Activated CD4-positive, CD25-positive, alpha-beta regulatory T cell (primary cell): ENCODE measurements around the gene DCST2.
A peak's percentile ranks its signal among the peaks of the same experiment; 100 is the strongest.

ENCODE experiments used
- DNase-seq, 4 experiments: peaks; one replicate each; lab custom pipeline; 2025; lab: John Stamatoyannopoulos, UW

The DCST2 gene

DNA sequence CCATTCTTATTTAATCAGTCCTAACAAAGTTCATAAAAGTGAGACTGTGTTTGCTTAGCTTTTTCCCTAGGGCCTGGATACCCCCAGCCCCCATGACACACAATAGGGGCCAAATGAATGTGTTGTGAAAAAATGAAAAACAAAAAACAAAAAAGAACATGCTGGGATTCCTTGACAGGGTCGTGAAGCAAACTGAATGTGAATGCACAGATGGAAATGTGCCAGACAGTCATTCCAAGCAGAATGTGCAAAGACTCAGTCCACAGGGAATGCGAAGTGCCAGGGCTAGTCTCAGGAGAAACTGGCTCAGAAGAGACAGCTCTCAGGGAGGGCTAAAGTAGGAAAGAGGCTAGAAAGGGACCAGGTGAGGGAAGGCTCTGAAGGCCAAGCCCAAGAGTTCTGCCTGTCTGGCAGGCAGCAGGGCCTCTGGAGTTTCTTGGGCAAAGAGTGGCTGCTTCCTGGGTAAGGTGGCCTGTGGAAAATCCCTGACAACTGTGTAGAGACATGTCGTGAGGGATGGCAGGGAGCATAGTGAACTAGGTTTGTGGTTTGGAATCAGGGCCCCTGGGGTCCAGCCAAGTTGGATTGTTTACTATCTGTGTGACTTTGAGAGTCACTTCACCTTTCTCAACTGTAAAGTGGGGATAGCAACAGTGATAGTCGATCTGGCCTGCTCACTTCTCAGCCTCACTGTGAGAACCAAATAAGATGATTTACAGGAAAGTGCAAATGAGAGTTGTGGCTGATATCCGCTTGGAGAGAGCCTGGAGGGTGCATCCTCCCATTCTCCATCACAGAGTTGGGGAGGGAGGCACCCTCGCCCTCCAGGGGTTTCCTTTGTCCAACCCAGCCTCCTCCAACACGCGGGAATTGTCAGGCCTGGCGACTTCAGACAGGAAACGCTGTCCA is 16.3 kb upstream of the DCST2 start:
- DNase-seq: no peak

DNA sequence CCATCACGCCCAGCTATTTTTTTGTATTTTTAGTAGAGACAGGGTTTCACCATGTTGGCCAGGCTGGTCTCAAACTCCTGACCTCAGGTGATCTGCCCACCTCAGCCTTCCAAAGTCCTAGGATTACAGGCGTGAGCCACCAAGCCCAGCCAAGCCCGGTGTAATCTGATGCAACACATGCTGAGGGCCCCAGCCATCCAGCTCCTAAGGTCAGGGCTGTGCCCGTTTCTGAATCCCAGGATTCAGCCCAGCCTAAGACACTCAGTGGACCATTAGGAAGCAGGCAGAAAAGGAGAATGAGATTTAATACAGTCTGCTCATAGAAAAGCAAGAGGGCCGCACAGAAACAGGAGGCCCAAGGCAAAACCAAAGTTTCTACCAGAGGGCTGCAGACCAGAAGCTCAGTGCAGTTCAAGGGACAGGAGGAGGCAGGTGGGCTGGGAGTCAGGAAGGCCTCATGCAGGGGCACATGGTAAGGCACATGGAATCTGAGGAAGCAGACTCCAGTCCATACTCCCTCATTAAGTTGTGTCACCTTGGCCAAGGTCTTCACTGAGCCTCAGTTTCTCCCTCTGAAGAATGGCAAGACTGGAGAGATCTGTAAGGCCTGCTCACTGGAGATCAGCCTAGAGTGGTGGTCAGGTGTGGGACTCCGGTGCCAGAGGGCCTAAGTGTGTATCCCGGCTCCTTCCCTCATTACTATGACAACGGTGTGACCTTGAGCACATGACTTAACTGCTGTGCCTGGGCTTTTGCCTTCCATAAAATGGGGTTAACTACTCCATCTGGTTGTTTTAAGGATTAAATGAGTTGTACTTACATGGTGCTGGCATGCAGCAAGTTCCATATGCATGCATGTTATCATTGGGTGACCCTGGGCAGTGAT is 15.1 kb upstream of the DCST2 start:
- DNase-seq: no peak

DNA sequence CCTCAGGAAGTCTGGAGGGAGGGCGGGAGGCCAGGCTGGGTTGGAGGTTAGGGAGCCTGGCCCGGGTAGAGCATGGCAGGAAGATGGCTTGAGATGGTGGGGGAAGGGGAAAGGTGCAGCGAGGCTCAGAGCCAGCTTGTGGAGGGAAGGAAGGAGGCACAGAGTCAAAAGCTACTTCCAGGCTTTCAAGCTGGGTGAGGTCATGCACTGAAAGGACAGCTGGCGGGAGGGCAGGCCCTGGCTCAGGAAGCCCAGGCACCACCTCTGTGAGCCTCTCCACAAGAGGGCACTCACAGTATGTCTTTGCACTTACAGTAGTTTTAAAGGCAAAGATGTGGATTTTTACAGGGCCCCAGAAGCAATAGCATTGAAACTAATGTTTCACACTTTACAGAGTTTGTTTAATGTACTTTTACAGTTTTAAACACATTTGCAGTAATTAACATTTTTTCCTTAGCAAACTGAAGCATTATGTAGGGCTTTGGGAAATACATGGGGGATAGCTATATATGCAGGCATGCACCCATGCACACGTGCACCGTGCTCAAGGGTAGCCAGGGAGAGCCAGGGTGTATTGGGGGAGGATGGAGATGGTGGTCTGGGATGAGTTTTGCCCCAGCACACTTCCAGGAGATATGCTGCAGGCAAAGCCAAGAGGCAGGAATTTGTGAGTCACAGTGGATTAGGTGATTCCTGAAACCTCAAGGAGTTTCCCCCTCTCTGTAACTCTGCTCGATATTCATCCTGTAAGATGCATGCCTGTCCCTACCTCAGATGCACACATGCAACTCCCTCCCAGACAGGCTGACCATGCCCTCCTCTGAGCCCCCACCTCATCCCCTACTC is 11.5 kb upstream of the DCST2 start:
- peak; percentile 6 to 45 (median 33) for DNase-seq

DNA sequence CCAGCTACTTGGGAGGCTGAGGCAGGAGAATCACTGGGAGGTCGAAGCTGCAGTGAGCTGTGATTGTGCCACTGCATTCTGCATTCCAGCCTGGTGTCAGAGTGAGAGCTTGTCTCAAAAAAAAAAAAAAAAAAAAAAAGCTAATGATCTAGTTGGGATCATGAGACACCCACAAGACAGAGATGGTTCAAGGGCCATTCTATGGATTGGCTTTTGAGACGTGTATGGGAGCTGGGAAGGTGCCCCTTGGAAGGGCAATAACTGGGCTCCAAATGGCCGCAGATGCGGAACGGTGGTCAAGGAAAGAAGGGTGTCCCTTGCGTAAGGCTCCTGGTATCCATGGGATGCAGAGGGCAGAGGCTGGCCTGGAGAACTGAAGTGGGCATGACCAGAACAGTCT is 10.8 kb upstream of the DCST2 start:
- no peak for DNase-seq

DNA sequence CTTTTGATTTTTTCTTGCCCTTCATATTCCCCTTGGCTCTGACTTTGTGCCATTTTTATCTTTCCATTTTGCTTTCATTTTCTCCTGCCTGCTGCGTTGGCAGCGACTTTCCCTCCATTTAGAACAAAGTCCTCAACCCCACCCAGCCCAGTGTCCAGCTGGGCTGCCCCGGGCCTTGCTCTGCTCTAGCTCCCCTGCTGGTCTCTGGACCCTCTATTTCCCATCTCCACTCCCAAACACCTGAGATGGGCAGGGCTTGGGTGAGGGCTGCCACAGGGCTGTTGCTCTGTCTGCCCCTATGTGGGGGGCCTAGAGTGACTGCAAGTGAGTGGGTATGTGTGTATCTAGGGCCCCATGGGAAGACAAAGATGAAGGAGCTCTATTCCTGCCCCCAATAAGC is 10.2 kb upstream of the DCST2 start:
- DNase-seq: no peak

DNA sequence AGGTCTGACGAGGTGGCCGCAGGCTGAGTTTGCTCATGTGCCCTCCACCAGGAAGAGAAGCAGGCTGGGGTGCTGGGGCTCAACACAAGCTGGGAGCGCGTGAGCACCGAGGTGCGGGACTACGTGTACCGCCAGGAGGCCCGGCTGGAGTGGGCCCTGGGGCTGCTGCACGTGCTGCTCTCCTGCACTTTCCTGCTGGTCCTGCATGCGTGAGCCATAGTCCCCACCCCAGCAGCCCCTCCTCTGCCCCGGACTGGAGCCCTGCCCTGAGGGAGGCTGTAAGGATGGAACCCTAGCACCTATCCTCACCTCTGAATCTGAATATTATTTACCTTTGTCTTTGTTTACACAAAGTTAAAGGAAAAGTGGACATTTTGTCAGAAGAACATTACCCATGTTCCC is 9.7 kb upstream of the DCST2 start:
- no peak for DNase-seq

DNA sequence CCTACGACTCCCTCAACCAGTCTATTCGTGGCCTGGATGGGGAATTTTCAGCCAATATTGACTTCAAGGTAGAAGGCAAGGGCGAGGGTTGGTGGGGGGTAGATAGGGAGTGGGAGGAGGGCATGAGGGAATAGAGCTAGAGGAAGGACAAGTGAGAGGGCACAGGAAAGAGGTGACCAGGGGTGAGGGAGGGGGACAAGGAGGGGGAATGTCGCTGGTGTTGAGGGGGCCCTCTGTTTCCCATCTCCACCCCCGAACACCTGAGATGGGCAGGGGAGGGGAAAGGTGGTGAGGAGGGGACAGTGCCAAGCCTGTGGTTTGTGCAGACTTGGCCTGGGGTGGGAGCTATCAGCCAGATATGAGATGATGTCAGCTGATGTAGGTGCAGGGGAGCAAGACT is 9.2 kb upstream of the DCST2 start:
- no peak for DNase-seq

DNA sequence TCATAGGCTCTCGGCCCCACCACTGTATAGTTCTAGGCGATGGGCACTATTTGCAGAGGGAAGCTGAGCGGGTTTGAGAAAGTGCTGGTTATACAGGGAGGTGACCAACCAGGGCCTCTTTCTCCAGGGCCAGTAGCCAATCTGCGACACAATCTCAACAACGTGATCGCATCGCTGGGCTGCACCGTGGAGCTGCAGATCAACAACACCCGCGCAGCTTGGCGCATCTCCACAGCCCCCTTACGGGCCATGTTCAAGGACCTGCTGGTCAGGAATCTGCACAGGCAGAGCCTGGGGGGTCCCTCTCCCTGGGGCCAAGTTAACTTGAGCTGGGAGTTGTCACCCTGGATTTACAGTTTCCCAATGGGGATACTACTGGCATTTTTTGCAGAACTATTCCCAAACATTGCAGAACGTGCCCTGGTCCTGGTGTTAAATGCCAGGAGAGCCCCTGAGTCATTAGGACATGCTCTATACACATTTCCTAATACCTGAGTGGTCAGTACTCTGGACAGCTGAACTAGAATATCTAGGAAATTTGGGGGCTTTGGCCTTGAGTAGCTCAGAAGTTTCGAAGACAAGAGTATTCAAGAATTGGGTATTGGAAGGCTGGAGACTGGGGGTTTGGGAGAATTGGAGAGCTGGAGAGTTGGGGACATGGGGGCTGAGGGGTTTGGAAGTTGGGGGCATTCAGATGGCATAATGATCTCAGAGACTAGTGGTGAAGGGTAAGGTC is 6.9 kb upstream of the DCST2 start:
- no peak for DNase-seq

DNA sequence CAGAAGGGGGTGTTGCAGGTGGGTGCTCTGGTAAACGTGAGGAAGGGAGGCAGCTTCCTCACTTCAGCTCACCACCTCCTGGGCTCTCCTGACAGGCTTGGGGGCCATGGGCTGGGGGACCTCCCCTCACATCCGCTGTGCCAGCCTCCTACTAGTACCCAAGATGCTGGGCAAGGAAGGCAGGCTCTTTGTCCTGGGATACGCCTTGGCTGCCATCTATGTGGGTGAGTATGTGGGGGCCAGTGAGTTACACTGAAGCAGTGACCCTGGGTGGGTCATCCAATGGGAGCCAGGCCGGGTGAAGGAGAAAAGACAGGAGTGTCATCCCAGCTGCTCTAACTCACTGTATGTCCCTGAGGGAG is 5.7 kb upstream of the DCST2 start:
- no peak for DNase-seq

DNA sequence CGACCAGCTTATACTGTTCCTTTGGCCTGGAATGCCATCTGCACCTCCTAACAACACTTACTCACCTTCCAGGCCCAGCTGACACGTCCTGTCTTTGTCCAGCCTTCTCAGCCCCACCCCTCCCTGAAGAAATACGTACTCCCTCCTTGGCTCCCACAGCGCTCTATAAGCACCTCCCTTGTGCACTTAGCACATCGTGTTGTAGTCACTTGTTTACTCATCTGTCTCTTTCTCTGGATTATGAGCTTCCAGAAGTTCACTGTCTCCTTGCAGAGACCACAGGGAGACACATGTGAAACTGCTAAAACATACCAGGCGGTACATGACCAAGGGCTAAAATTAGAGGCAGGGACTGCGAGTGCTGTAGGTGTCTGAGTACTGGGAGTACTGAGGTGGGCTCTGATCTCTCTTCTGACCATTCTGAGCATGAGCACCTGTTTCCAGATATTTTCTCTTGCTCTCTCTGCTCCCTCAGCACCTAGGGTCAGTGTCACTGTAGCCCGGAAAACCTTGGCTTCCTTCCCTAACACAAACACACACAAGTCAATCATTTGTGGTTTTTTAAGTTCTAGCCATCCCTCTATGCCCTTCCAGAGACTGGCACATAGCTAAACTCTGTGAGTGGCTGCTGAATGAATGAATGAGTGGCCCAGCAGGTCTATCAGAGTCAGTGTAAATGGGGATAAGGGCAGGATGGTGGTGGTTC is 5.2 kb upstream of the DCST2 start:
- DNase-seq: no peak

DNA sequence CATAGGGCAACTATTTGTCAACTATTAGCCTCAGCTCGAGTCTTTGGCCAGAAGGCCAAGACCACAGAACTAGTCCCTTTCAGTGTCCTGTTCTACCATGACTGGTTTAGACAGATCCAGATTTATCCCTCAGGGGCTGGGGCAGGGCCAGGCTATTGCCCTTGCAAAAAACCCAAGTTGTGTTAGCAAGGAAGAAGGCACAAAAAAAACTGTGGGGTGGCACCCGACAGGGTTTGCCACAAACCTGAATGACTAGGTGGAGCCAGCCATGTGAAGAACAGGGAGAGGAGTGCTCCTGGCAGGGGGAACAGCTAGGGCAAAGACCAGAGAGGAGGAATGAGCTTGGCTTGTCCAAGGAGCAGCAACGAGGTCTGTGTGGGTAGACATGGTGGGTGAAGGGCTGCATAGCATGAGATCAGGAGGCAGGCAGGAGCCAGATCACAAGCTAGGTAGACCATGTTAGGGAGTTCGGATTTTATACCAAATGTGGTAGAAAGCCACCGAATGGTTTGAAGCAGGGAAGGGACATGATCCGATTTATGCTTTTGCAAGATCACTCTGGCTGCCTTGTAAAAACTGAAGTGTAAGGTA is 4.4 kb upstream of the DCST2 start:
- DNase-seq: no peak

DNA sequence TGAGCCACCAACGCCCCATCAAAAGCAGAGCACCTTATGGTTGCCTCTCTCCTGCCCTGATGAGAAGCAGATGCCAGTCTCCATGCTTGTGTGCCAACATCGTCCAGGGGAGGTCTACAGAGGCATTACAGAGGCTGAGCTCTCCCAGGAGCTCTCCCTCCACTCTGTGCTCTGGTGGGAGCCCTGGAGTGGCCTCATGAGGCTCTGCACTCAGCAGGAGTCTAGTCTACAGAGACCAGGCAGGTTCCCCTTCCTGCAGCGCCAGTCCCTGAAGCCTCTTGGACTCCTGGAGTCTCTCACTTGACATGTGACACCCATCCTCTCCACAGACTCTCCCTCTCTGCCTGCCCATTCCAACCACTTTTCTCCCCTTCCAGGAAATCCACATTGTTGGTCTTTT is 3.5 kb upstream of the DCST2 start:
- DNase-seq: no peak

DNA sequence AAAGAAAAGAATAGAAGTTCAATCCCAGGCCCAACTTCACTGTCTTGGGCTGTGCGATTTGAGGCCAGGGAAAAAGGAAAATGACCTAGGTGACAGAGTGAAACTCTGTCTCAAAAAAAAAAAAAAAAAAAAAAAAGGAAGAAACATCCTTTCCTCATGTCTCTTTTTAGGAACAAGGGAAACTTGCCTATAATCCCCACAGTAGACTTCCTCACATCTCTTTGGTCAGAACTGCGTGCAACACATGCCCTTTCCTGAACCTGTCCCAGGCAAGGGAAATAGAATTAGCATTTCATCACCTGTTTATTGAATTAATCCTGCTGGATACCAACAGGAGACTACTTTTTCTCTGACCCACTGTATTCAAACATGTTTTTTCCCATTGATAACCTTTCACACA is 2.4 kb upstream of the DCST2 start:
- DNase-seq: no peak

DNA sequence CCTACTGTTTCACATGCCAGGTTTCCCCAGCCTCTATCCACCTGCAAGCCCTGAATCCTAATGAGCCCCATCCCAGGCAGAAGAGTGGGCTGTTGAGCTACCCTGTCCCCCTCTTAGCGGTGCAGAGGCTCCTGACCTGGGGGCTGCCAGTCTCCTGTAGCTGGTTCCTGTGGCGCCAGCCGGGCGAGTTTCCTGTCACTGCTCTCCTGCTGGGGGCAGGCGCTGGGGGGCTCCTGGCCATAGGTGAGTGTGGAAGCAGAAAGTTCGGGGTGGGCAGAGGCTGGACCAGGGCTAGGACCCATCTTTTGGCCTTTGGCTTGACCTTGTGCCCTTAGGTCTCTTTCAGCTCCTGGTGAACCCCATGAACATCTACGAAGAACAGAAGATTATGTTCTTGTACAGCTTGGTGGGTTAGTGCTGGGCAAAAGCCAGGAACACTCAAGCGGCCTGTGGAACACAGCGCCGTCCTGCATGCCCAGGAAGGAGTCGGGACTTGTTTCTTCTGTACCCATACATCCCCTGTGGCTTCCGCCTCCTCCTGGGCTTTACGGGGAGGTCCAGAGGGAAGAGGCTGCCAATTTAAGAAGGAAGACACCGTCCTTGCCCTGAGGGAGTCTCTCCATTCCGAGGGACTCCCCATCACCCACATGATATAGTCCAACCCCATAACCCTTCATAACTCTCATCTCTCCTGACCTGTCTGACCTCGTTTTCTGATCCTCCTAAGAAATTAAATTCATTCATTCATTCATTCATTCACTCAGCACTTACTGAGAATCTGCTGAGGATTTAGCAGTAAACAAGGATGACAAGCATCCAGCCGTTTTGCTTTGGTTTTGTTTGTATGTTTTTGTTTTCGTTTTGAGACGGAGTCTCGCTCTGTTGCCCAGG is 982 bp upstream of the DCST2 start:
- no peak for DNase-seq

DNA sequence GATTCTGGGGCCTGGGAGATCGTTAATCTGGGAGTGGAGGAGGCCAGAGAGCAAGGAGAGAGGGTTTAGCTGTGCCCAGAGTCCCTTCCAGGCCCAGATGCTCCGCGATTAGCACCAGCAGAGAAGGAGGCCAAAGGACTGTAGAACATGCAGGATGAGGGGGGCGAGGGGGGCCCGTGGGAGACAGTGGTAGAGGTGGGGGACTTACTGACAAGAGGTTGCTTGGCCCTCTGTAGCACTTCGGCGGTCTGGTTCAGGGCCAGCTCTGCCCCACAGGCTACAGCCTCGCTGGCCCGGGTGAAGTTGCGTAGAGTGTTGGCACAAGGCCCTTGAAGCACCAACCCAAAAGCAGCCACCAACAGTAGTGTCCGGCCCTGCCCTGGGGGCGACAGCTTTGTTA is 695 bp downstream of the DCST2 start:
- no peak for DNase-seq

DNA sequence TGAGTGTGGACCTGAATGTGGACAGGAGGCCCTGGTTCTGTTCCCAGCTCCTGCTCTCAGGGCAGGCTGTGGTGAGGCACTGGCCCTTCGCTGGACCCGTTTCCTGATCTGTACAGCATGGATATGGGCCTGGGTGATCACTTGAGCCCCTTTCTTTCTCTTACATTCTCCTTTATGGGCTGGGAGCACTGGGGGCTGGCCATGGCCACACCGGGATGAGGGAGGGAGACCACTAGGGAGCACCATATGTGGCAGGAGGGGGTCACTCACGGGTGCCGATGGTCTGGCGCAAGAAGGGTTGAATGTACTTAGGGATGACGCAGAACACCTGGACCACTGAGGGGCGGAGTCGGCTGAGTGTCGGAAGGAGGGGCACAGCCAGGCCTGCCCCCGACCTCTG is 2.7 kb downstream of the DCST2 start:
- DNase-seq: no peak

DNA sequence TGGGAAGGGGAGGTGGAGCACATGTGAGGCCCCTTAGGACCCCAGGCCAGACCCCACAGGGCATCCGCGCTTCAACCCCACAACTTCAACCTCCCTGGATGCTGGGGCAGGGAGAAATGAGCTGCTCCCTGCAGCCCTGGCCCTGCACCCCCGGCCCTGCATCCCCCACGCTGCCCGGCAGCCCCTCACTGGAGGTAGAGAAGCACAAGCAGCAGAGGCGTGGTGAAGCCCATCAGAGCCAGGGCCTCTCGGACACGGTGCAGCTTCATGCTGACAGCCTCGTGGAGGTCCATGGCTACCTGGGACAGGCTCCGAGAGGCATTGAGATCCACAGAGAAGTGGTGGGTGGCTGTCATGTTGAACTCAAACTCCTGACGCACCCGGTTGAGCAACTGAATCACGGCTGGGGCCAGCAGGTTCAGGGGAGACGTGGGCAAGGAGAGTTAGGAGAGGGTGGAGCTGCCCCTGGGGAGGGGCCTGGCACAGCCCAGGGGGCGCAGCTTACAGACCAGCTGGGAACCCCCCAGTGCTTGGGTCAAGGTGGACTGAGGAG is 3.3 kb downstream of the DCST2 start:
- no peak for DNase-seq

DNA sequence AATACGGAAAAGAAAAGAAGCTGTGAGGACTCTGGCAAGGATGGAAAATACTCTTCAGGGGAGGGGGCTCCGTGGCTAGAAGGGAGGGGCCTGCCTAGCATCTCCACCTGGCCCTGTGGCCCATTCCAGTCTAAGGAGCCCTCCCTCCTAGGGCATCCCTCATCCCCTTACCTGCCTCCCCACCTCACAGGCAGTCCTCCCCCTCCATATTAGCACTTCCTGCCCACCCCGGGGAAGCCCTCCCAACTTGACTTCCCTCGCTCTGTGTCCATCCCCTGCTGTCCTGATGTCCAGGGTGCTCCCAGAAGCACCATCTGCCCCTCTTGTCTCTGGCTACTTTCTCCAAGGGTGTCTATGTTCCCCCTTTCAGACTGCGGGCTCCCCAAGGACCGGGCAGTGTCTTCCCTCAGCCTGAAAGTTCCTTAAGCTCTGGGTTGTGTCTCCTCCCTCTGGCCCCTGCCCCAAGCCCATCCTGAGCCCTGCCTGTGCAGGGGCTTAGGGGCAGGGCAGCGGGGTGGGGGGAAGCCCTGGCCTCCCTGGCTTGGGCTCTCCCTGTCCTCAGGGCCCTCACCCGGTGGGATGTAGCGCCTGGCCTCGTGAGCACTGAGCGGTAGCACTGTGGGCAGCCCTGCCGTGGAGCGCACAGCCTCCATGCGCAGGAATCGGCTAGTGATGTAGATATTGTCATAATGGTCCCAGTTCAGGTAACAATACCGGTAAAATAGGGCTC is 3.9 kb downstream of the DCST2 start:
- DNase-seq: no peak

DNA sequence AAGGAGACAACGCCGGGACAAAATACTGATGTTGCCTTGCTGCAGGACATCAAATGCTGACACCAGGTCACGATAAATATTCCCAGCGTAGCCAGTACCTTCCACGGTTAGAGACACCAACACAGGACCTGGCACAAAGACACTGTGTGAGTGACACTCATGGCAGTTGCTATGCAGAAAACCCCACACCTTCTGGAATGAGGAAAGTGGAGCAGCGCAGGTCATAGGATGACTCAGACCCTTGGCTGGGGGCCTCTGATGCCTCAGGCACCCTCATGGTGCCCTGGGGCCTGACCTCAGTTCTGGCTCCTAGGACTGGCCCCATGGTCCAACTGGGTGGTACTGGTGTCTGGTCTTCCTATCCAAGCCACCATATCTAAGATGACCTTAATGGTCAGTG is 7.0 kb downstream of the DCST2 start:
- DNase-seq: no peak
